K562 (cell line): ENCODE results near the gene NUTM1. TPM values are rescaled to one million over a fixed set of nuclear protein-coding genes. Genes with fewer than 3 reads are reported as not detected.
"Not testable (repeated sequence)": the region's sequence is repeated elsewhere in the genome, so short reads cannot be mapped to it uniquely, and the experiment has no call there.

Source experiments
- ATAC-seq: fragments of 200-7000 bp; cut with Tn5 transposase; 3 replicates; pipeline ENCODE4 v1.9.1; 2020; ENCODE audit warnings: moderate library complexity
- BruUV-seq: library from RNA; stranded (reverse); fragments of 400-500 nt; replicated peaks from 2 replicates; lab custom pipeline; 2021; lab: Mats Ljungman, UMichigan
- CTCF ChIA-PET: fragments of 300-600 bp; formaldehyde crosslinking; extraction: SDS; loops from one replicate; lab custom pipeline; 2021; ENCODE audit warnings: low intra/inter-chr PET ratio; lab: Yijun Ruan, JAX
- POLR2A ChIA-PET: fragments of 300-600, 350-650 bp; sonication (Branson Sonifier 250); formaldehyde crosslinking; extraction: SDS; loops from one replicate; lab custom pipeline; 2021; ENCODE audit warnings: antibody characterized with exemption, inconsistent platforms; lab: Yijun Ruan, JAX
- DNase-seq, 4 experiments: peaks; one replicate each; pipeline versions ENCODE4 v3.0.0 to v3.0.0-alpha.2; 2011 to 2018; ENCODE audit warnings: low spot score in 3 of 4, mixed read lengths in 3 of 4; ENCODE audit errors: extremely low read depth in 1 of 4
- FAIRE-seq: peaks from 2 replicates; lab custom pipeline; 2011; peaks lifted over from hg19 to GRCh38; lab: Jason Lieb, UNC
- H2AFZ ChIP-seq: 2 replicates; pipeline ENCODE4 v1.6.0; 2011; ENCODE audit warnings: low read depth, low read length, control low read depth, inconsistent platforms
- H3K27ac ChIP-seq: fragments of 200-600 bp; 3 replicates; pipeline ENCODE4 v1.8.0; 2011; ENCODE audit warnings: low read depth, mild to moderate bottlenecking, control low read depth, inconsistent platforms, low read length, moderate library complexity, mixed read lengths; ENCODE audit errors: extremely low read depth
- H3K27me3 ChIP-seq, 2 experiments: fragments of 300-600 bp in 1 of 2; 2 replicates in 1 of 2; 3 replicates in 1 of 2; pipeline versions ENCODE4 v1.6.0 to v1.8.0; 2011; ENCODE audit warnings: inconsistent platforms in 2 of 2, low read length in 2 of 2, mild to moderate bottlenecking in 1 of 2, mixed read lengths in 1 of 2, moderate library complexity in 1 of 2; ENCODE audit not compliant: control insufficient read depth in 2 of 2, insufficient read depth in 2 of 2
- H3K36me3 ChIP-seq: fragments of 300-600 bp; 3 replicates; pipeline ENCODE4 v1.8.0; 2011; ENCODE audit warnings: mild to moderate bottlenecking, low read length, inconsistent platforms; ENCODE audit not compliant: control insufficient read depth, insufficient read depth
- H3K4me1 ChIP-seq, 2 experiments: fragments of 200-600 bp in 1 of 2; replicated peaks in 1 of 2; 2 replicates in 1 of 2; 3 replicates in 1 of 2; pipeline versions ENCODE4 v1.5.1 to v1.8.0; 2011; ENCODE audit warnings: inconsistent platforms in 2 of 2, low read length in 2 of 2, mild to moderate bottlenecking in 1 of 2, mixed read lengths in 1 of 2, moderate library complexity in 1 of 2; ENCODE audit not compliant: control insufficient read depth in 2 of 2, insufficient read depth in 2 of 2
- H3K4me2 ChIP-seq: 2 replicates; pipeline ENCODE4 v1.6.1; 2011; ENCODE audit warnings: low read length, control low read depth, inconsistent platforms, mixed read lengths; ENCODE audit not compliant: insufficient read depth
- H3K4me3 ChIP-seq: fragments of 200-600 bp; sonication (generic), shearing (Covaris generic); 2 replicates; pipeline ENCODE4 v1.5.1; 2016; ENCODE audit warnings: control low read depth, inconsistent platforms
- H3K79me2 ChIP-seq: fragments of 200-600 bp; 3 replicates; pipeline ENCODE4 v1.8.0; 2011; ENCODE audit warnings: low read length, inconsistent platforms; ENCODE audit not compliant: control insufficient read depth, insufficient read depth
- H3K9ac ChIP-seq, 2 experiments: 2 replicates each; pipeline versions ENCODE4 v1.6.0 to v1.6.1; 2011; ENCODE audit warnings: low read depth in 2 of 2, low read length in 2 of 2, control low read depth in 1 of 2, inconsistent platforms in 1 of 2, mild to moderate bottlenecking in 1 of 2, mixed read lengths in 1 of 2; ENCODE audit not compliant: insufficient read depth in 1 of 2
- H3K9me1 ChIP-seq: one replicate; pipeline ENCODE4 v1.6.0; 2011; ENCODE audit warnings: inconsistent platforms, mild to moderate bottlenecking, low read length, moderate library complexity; ENCODE audit not compliant: control insufficient read depth, insufficient read depth
- H3K9me3 ChIP-seq: replicated peaks from 2 replicates; pipeline ENCODE4 v1.5.1; 2011; ENCODE audit warnings: low read depth, low read length, inconsistent platforms; ENCODE audit not compliant: control insufficient read depth, insufficient read depth
- H4K20me1 ChIP-seq: replicated peaks from 2 replicates; pipeline ENCODE4 v1.6.1; 2011; ENCODE audit warnings: low read length, inconsistent platforms, mixed read lengths; ENCODE audit not compliant: control insufficient read depth, insufficient read depth
- CBX8 ChIP-seq: fragments of 200-600 bp; sonication (generic); IDR thresholded peaks from 2 replicates; pipeline ENCODE4 v1.6.1; 2012; ENCODE audit warnings: borderline replicate concordance, mixed run types, low read depth, mild to moderate bottlenecking, moderate library complexity, mixed read lengths, low read length, control low read depth, inconsistent platforms; ENCODE audit not compliant: poor library complexity, severe bottlenecking; ENCODE audit errors: extremely low read depth
- CHCHD3 ChIP-seq: fragments of 250-450 bp; sonication (Bioruptor Pico); IDR thresholded peaks from 2 replicates; pipeline ENCODE4 v2.1.2; 2022; ENCODE audit warnings: mild to moderate bottlenecking
- CHD2 ChIP-seq: IDR thresholded peaks from 2 replicates; pipeline ENCODE4 v1.6.1; 2011; ENCODE audit warnings: low read depth, low read length
- ESRRB ChIP-seq: fragments of 250-450 bp; sonication (Bioruptor Pico); IDR thresholded peaks from 2 replicates; pipeline ENCODE4 v1.5.0; 2020; ENCODE audit warnings: mild to moderate bottlenecking, moderate library complexity, borderline replicate concordance
- NFIX ChIP-seq: fragments of 250-450 bp; sonication (Bioruptor Pico); IDR thresholded peaks from 2 replicates; pipeline ENCODE4 v1.4.0; 2020; ENCODE audit warnings: low read depth, mild to moderate bottlenecking, moderate library complexity
- ZNF121 ChIP-seq: sonication (generic); formaldehyde crosslinking; conservative IDR thresholded peaks from 2 replicates; pipeline ENCODE4 v1.8.0; 2022; ENCODE audit warnings: missing genetic modification reagents
- WGBS: fragments of 100-300 bp; shearing (Covaris generic); methylation state at CpG from one replicate; pipeline ENCODE4 v1.1.6; 2016; ENCODE audit warnings: low coverage, mixed read lengths; ENCODE audit not compliant: insufficient coverage; ENCODE audit errors: missing lambda C conversion rate; 5-methylcytosine and 5-hydroxymethylcytosine counted together
- in situ Hi-C: fragments of 300-500 bp; cut with MboI; formaldehyde crosslinking; loops from 4 replicates; pipeline ENCODE4 v1.15.0; 2018; ENCODE audit warnings: inconsistent platforms, mixed read lengths
- intact Hi-C: fragments of 100-400 bp; cut with micrococcal nuclease; formaldehyde crosslinking; loops from 2 replicates; pipeline ENCODE4 v1.14.2; 2022
- polyA plus RNA-seq, 8 experiments: library from polyadenylated mRNA; depleted of rRNA in 4 of 8; stranded (reverse) in 5 of 8; unstranded in 3 of 8; fragments of >200 nt; fragmentation: Nextera tagmentation in 2 of 8; fragmentation: Illumina TruSeq in 1 of 8; extraction: Ambion mirVana in 2 of 8; extraction: Trizol in 1 of 8; gene quantifications; 2 replicates each; pipeline versions ENCODE4 v1.2.1 to v1.2.3, GENCODE V29; 2011 to 2014; ENCODE audit warnings: inconsistent platforms in 1 of 8, missing spikeins in 1 of 8
- total RNA-seq, 7 experiments: library from RNA; depleted of rRNA in 6 of 7; stranded (reverse); fragments of >200 nt in 6 of 7; fragmentation: Illumina TruSeq in 2 of 7; extraction: Trizol in 2 of 7; gene quantifications; 2 replicates each; pipeline versions ENCODE4 v1.2.1 to v1.2.3, GENCODE V29; 2011 to 2021; ENCODE audit warnings: low replicate concordance in 1 of 7

The NUTM1 gene
- total and polyA plus RNA-seq, 9 of the 15 experiments (the other 6 are each of a cell fraction or from before 2014, with no cell fraction given) = 0.01 to 0.05 (median 0.04) TPM; not detected in 4

GRCh38 chr15:34349769-34350168 lies 6.7 kb downstream of the NUTM1 start (continued):
- TF ChIP-seq CHD2 (no peak), CBX8 (no peak), CHCHD3 (CRISPR knock-in tag) (no peak), ESRRB (CRISPR knock-in tag) (no peak), NFIX (no peak)

- peak; percentile 64 for TF ChIP-seq ZNF121
- H3K9me3 ChIP-seq, in situ Hi-C loops, H3K9ac ChIP-seq, H2AFZ ChIP-seq, ATAC-seq, H3K4me3 ChIP-seq, H3K36me3 ChIP-seq, intact Hi-C loops, DNase-seq, H4K20me1 ChIP-seq, H3K4me2 ChIP-seq, H3K27ac ChIP-seq, H3K4me1 ChIP-seq, H3K79me2 ChIP-seq, CTCF ChIA-PET, BruUV-seq, FAIRE-seq, H3K9me1 ChIP-seq: not testable (repeated sequence)
- POLR2A ChIA-PET = interaction anchor here (0.5 to 0.8 kb wide), 2 partner anchors 10 to 1088 kb away, joined by 3 read pairs; partner anchors contain the start of genes NOP10 and NUTM1
- 43% methylated on average over 9 of the region's 12 CpGs for WGBS
- peaks cover 12 to 21% of the 10 kb centered on the region in 2 experiments for H3K27me3 ChIP-seq
These were observed 9.9 kb downstream of the NUTM1 start for GRCh38 chr15:34352996-34353395.
